SK-N-SH treated with all-trans-retinoic acid at 6 μM for 48 hours (cell line): ENCODE measurements around the gene GRAP.
A peak's percentile ranks its signal among the peaks of the same experiment; 100 is the strongest.

Experiments used
- ATAC-seq: fragments of 200-7000 bp; cut with Tn5 transposase; 3 replicates; pipeline ENCODE4 v1.9.1; 2020; ENCODE audit warnings: mild to moderate bottlenecking, moderate library complexity
- ARNTL ChIP-seq: fragments of 450-650 bp; formaldehyde crosslinking; IDR thresholded peaks from 2 replicates; pipeline ENCODE4 v1.5.0; 2020; ENCODE audit warnings: low read depth, mild to moderate bottlenecking, moderate library complexity, borderline replicate concordance
- BACH2 ChIP-seq: fragments of 250-450 bp; sonication (Bioruptor Pico); IDR thresholded peaks from 2 replicates; pipeline ENCODE4 v1.9.0; 2021; ENCODE audit warnings: mild to moderate bottlenecking, borderline replicate concordance
- CSDC2 ChIP-seq: fragments of 250-450 bp; sonication (Bioruptor Pico); IDR thresholded peaks from 2 replicates; pipeline ENCODE4 v1.5.0; 2020; ENCODE audit warnings: mild to moderate bottlenecking, moderate library complexity
- CSRNP3 ChIP-seq: fragments of 250-450 bp; sonication (Bioruptor Pico); IDR thresholded peaks from 2 replicates; pipeline ENCODE4 v1.5.1; 2021; ENCODE audit warnings: mild to moderate bottlenecking, moderate library complexity
- ESRRG ChIP-seq: fragments of 250-450 bp; sonication (Bioruptor Pico); IDR thresholded peaks from 2 replicates; pipeline ENCODE4 v1.6.1; 2021; ENCODE audit warnings: mild to moderate bottlenecking
- GLIS3 ChIP-seq: fragments of 250-450 bp; sonication (Bioruptor Pico); IDR thresholded peaks from 2 replicates; pipeline ENCODE4 v1.5.0; 2020; ENCODE audit warnings: mild to moderate bottlenecking, moderate library complexity
- ISL1 ChIP-seq: fragments of 250-450 bp; sonication (Bioruptor Pico); IDR thresholded peaks from 2 replicates; pipeline ENCODE4 v2.1.2; 2022; ENCODE audit warnings: mild to moderate bottlenecking, moderate library complexity
- POU6F1 ChIP-seq: fragments of 250-450 bp; sonication (Bioruptor Pico); IDR thresholded peaks from 2 replicates; pipeline ENCODE4 v1.8.0; 2021; ENCODE audit warnings: low read depth, mild to moderate bottlenecking, moderate library complexity, borderline replicate concordance
- PPARA ChIP-seq: fragments of 250-450 bp; sonication (Bioruptor Pico); IDR thresholded peaks from 2 replicates; pipeline ENCODE4 v1.5.0; 2020; ENCODE audit warnings: mild to moderate bottlenecking, borderline replicate concordance
- RARB ChIP-seq: fragments of 250-450 bp; sonication (Bioruptor Pico); IDR thresholded peaks from 2 replicates; pipeline ENCODE4 v1.8.0; 2021; ENCODE audit warnings: mild to moderate bottlenecking, moderate library complexity
- SNAI2 ChIP-seq: fragments of 250-450 bp; sonication (Bioruptor Pico); IDR thresholded peaks from 2 replicates; pipeline ENCODE4 v1.5.0; 2020; ENCODE audit warnings: mild to moderate bottlenecking, moderate library complexity
- TCF4 ChIP-seq: fragments of 250-450 bp; sonication (Bioruptor Pico); IDR thresholded peaks from 2 replicates; pipeline ENCODE4 v1.8.0; 2021; ENCODE audit warnings: mild to moderate bottlenecking, moderate library complexity, borderline replicate concordance
- TOX ChIP-seq: fragments of 250-450 bp; sonication (Bioruptor Pico); IDR thresholded peaks from 2 replicates; pipeline ENCODE4 v1.8.0; 2021; ENCODE audit warnings: mild to moderate bottlenecking, moderate library complexity, borderline replicate concordance
- ZC3H10 ChIP-seq: fragments of 250-450 bp; sonication (Bioruptor Pico); IDR thresholded peaks from 2 replicates; pipeline ENCODE4 v1.5.1; 2021; ENCODE audit warnings: mild to moderate bottlenecking, moderate library complexity
- ZFP3 ChIP-seq: fragments of 250-450 bp; sonication (Bioruptor Pico); IDR thresholded peaks from 2 replicates; pipeline ENCODE4 v1.5.0; 2020; ENCODE audit warnings: mild to moderate bottlenecking, moderate library complexity
- ZFP30 ChIP-seq: fragments of 450-650 bp; formaldehyde crosslinking; IDR thresholded peaks from 2 replicates; pipeline ENCODE4 v1.5.0; 2022; ENCODE audit warnings: mild to moderate bottlenecking, moderate library complexity
- ZNF565 ChIP-seq: fragments of 450-650 bp; formaldehyde crosslinking; conservative IDR thresholded peaks from 2 replicates; pipeline ENCODE4 v1.5.0; 2020; ENCODE audit warnings: low read depth, mild to moderate bottlenecking, moderate library complexity
- ZNF70 ChIP-seq: fragments of 450-650 bp; formaldehyde crosslinking; IDR thresholded peaks from 2 replicates; pipeline ENCODE4 v1.5.0; 2020; ENCODE audit warnings: mild to moderate bottlenecking, moderate library complexity
- ZNF8 ChIP-seq: fragments of 450-650 bp; formaldehyde crosslinking; IDR thresholded peaks from 2 replicates; pipeline ENCODE4 v1.5.0; 2020; ENCODE audit warnings: mild to moderate bottlenecking, moderate library complexity
- TF ChIP-seq, protein P1 (sequence below): fragments of 250-450 bp; sonication (Bioruptor Pico); IDR thresholded peaks from 2 replicates; pipeline ENCODE4 v1.8.0; 2020; ENCODE audit warnings: mild to moderate bottlenecking, moderate library complexity, borderline replicate concordance

Gene GRAP

DNA sequence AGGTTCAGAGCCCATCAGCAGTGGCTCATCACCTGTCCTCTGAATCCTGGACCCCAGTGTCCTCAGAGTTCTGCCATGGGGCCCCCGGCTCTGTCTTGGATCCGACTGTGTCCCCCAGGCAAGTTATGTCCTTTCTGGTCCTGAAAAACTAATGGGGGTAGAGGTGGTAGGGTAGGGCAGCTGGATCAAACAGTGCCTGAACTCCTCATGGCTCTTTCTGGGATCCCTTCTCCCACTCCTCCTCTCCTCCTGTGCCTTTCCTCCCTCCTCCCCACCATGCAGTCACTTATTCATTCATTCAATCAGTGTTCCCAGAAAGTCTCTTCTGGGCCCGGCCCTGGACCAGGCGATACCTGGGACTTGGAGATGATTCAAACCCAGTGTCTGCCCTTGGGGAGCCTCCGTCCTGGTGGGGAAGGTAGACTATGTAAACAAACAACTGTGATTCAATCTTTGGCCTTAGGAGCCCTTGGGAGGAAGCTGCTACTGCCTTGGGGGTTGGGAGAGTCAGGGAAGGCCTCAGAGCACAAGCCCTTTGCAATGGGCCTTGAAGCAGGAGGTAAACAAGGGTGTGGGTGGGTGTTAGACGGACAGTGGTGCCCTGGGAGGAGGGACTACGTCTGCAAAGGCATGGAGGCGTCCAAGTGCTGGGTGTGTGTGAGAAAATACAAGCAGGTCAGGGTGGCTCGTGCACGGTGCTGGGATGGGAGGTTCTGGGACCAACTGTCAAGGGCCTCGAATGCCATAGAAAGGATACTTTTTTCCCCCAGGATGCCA lies 35.8 kb downstream of the GRAP start:
- TF ChIP-seq ZNF565 (CRISPR knock-in tag) (no peak), ARNTL (CRISPR knock-in tag) (no peak), RARB (CRISPR knock-in tag) (no peak)
- TF ChIP-seq, all 23 proteins: peak for 0
- no peak for ATAC-seq

DNA sequence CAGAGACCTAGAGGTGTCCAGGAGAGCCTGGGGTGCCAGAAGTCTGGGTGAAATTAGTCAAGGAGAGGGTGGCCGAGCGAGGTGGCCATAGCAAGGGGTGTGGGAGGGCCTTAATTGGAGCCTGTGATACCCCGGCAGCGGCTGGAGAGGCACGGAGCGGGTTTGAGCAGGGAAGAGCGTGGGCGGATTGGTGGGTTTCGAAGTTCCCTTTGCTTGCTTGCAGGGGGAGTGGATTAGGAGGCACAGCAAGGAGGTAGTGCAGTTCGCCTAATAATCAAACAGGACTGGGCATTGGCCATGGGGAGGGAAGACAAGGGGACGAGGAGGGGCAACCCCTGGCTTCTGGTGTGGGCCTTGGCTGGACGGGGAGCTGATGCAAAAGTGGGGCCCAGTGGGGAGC lies 36.8 kb downstream of the GRAP start:
- TF ChIP-seq ZFP3 = no peak
- no peak for TF ChIP-seq TCF4 (CRISPR knock-in tag)
- no peak for TF ChIP-seq ZNF70
- no peak for TF ChIP-seq ZNF565 (CRISPR knock-in tag)
- TF ChIP-seq ISL1 (CRISPR knock-in tag) = no peak
- ATAC-seq = no peak

GRCh38 chr17:19006698-19007097 lies 40.1 kb downstream of the GRAP start:
- TF ChIP-seq, protein P1, sequence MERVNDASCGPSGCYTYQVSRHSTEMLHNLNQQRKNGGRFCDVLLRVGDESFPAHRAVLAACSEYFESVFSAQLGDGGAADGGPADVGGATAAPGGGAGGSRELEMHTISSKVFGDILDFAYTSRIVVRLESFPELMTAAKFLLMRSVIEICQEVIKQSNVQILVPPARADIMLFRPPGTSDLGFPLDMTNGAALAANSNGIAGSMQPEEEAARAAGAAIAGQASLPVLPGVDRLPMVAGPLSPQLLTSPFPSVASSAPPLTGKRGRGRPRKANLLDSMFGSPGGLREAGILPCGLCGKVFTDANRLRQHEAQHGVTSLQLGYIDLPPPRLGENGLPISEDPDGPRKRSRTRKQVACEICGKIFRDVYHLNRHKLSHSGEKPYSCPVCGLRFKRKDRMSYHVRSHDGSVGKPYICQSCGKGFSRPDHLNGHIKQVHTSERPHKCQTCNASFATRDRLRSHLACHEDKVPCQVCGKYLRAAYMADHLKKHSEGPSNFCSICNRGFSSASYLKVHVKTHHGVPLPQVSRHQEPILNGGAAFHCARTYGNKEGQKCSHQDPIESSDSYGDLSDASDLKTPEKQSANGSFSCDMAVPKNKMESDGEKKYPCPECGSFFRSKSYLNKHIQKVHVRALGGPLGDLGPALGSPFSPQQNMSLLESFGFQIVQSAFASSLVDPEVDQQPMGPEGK = no peak
- TF ChIP-seq TCF4 (CRISPR knock-in tag) (no peak), ZNF8 (CRISPR knock-in tag) (peak; percentile 100)
- ATAC-seq = no peak

- no peak for TF ChIP-seq SNAI2 (CRISPR knock-in tag)
- no peak for TF ChIP-seq ZNF565 (CRISPR knock-in tag)
- TF ChIP-seq PPARA (CRISPR knock-in tag) = no peak
- no peak for TF ChIP-seq TOX (CRISPR knock-in tag)
- TF ChIP-seq BACH2 (CRISPR knock-in tag) = no peak
- no peak for TF ChIP-seq RARB (CRISPR knock-in tag)
- TF ChIP-seq CSDC2 = no peak
- TF ChIP-seq, all 23 proteins: peak for 0
- no peak for ATAC-seq
These were observed 40.8 kb downstream of the GRAP start for GRCh38 chr17:19005789-19006430.

DNA sequence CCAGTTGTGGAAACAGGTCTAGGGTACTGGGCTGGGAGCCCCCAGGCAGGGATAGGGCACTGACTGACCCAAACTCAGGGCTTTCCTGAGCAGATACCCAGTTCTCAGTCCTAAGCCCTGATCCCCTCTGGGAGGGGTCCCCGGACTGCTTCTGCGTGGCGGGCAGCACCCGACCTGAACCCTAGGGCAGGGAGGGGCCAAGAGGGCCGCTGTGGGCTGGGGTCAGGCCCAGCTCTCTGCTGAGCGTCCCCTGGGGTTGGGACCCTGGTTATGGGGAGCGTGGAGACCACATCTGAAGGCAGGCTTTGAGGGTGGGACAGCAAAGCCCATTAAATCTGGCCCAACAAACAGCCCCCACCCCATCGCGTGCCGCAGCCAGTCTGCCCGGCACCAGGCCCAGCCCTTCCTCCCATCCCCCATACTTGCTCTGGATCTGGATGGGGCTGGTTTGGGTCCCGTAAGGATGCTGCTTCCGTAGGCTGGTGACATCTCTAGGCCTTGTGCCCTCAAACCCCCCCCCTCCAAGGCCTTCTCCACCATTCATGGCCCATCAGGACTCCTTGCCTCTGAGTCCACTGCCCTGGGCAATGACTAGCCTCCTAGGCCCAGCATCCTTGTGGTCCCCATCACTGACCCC lies 41.5 kb downstream of the GRAP start:
- no peak; the same call in 2 of the 3 replicates for ATAC-seq
- TF ChIP-seq RARB (CRISPR knock-in tag) (no peak), CSRNP3 (no peak), POU6F1 (CRISPR knock-in tag) (no peak), TOX (CRISPR knock-in tag) (no peak), ZC3H10 (no peak), ZNF565 (CRISPR knock-in tag) (no peak), BACH2 (CRISPR knock-in tag) (no peak), PPARA (CRISPR knock-in tag) (no peak), ZFP30 (CRISPR knock-in tag) (no peak), ESRRG (CRISPR knock-in tag) (no peak), ARNTL (CRISPR knock-in tag) (no peak), ZNF8 (CRISPR knock-in tag) (no peak), SNAI2 (CRISPR knock-in tag) (no peak), GLIS3 (CRISPR knock-in tag) (no peak), ISL1 (CRISPR knock-in tag) (no peak), TCF4 (CRISPR knock-in tag) (no peak), ZFP3 (no peak), CSDC2 (no peak)
